HepG2 (cell line): ENCODE measurements around the gene LRRC73. TPM values are rescaled to one million over a fixed set of nuclear protein-coding genes. Genes with fewer than 3 reads are reported as not detected.
A peak's percentile ranks its signal among the peaks of the same experiment; 100 is the strongest.

ENCODE experiments used
- AGO2 ChIP-seq: fragments of 200-400 bp; formaldehyde crosslinking; optimal IDR thresholded peaks from 2 replicates; pipeline ENCODE3; 2017; ENCODE audit warnings: mild to moderate bottlenecking, low read depth, low read length, moderate library complexity
- FOXA1 ChIP-seq, 2 experiments: fragments of 450-650 bp in 1 of 2; sonication (generic) in 1 of 2; formaldehyde crosslinking in 1 of 2; IDR thresholded peaks; 2 replicates each; pipeline versions ENCODE4 v1.4.0 to v1.6.1; 2016 to 2020; ENCODE audit warnings: missing genetic modification reagents in 1 of 2
- GTF2F1 ChIP-seq: fragments of 150-350 bp; IDR thresholded peaks from 2 replicates; pipeline ENCODE4 v1.6.1; 2014; ENCODE audit warnings: low read length
- HCFC1 ChIP-seq: fragments of 150-350 bp; IDR thresholded peaks from 2 replicates; pipeline ENCODE4 v1.6.1; 2014; ENCODE audit warnings: low read depth, low read length
- HOXA9 ChIP-seq: sonication (generic); formaldehyde crosslinking; IDR thresholded peaks from 2 replicates; pipeline ENCODE4 v1.8.1; 2022; ENCODE audit warnings: missing genetic modification reagents, mild to moderate bottlenecking, moderate library complexity, borderline replicate concordance
- KLF9 ChIP-seq: IDR thresholded peaks from 2 replicates; pipeline ENCODE4 v1.6.1; 2016; ENCODE audit warnings: low read depth
- NAIF1 ChIP-seq: sonication (generic); formaldehyde crosslinking; IDR thresholded peaks from 2 replicates; pipeline ENCODE4 v1.5.0; 2020; ENCODE audit warnings: mild to moderate bottlenecking, missing genetic modification reagents, borderline replicate concordance
- NFYB ChIP-seq: sonication (generic); formaldehyde crosslinking; IDR thresholded peaks from 2 replicates; pipeline ENCODE4 v1.4.0; 2020; ENCODE audit warnings: missing genetic modification reagents
- PRPF4 ChIP-seq: fragments of 200-400 bp; formaldehyde crosslinking; IDR thresholded peaks from 2 replicates; pipeline ENCODE4 v1.6.1; 2016; ENCODE audit warnings: low read length, low read depth; ENCODE audit not compliant: poor library complexity, severe bottlenecking
- REL ChIP-seq: sonication (generic); formaldehyde crosslinking; conservative IDR thresholded peaks from 2 replicates; pipeline ENCODE4 v1.8.0; 2022; ENCODE audit warnings: mild to moderate bottlenecking, missing genetic modification reagents, moderate library complexity
- TMF1 ChIP-seq: sonication (generic); formaldehyde crosslinking; IDR thresholded peaks from 2 replicates; pipeline ENCODE4 v1.8.1; 2022; ENCODE audit warnings: low read depth, missing genetic modification reagents
- ZFP1 ChIP-seq: IDR thresholded peaks from 2 replicates; pipeline ENCODE4 v1.6.1; 2016
- ZNF225 ChIP-seq: sonication (generic); formaldehyde crosslinking; IDR thresholded peaks from 2 replicates; pipeline ENCODE4 v1.4.0; 2020; ENCODE audit warnings: mild to moderate bottlenecking, missing genetic modification reagents
- ZNF292 ChIP-seq: sonication (generic); formaldehyde crosslinking; IDR thresholded peaks from 2 replicates; pipeline ENCODE4 v1.8.1; 2022; ENCODE audit warnings: mild to moderate bottlenecking, low read depth, missing genetic modification reagents, borderline replicate concordance
- polyA plus RNA-seq, 8 experiments: library from polyadenylated mRNA; depleted of rRNA in 3 of 8; stranded (reverse) in 7 of 8; unstranded in 1 of 8; fragments of >200 nt; fragmentation: Illumina TruSeq in 4 of 8; extraction: Trizol in 4 of 8; gene quantifications; 2 replicates each; pipeline versions ENCODE4 v1.2.1 to v1.2.3, GENCODE V29; 2011 to 2016; ENCODE audit warnings: low read depth in 4 of 8, missing spikeins in 1 of 8, mixed read lengths in 1 of 8; ENCODE audit not compliant: insufficient read depth in 1 of 8
- total RNA-seq, 5 experiments: library from RNA; depleted of rRNA; stranded (reverse); fragments of >200 nt; fragmentation: Illumina TruSeq; extraction: Trizol; gene quantifications; 2 replicates each; pipeline ENCODE4 v1.2.3, GENCODE V29; 2016; ENCODE audit warnings: low read depth in 1 of 5
- TF ChIP-seq, protein P1 (sequence below): sonication (generic); formaldehyde crosslinking; IDR thresholded peaks from 2 replicates; pipeline ENCODE4 v1.5.0; 2020; ENCODE audit warnings: missing genetic modification reagents
- TF ChIP-seq, protein P2 (sequence below): IDR thresholded peaks from 2 replicates; pipeline ENCODE4 v1.6.1; 2016; ENCODE audit warnings: missing compliant biosample characterization, missing genetic modification reagents, borderline replicate concordance
- TF ChIP-seq, protein P3 (sequence below): sonication (generic); formaldehyde crosslinking; IDR thresholded peaks from 2 replicates; pipeline ENCODE4 v1.9.0; 2021; ENCODE audit warnings: missing genetic modification reagents, borderline replicate concordance
- TF ChIP-seq, protein P4 (sequence below): sonication (generic); formaldehyde crosslinking; IDR thresholded peaks from 2 replicates; pipeline ENCODE4 v1.4.0; 2020; ENCODE audit warnings: missing genetic modification reagents, borderline replicate concordance
- TF ChIP-seq, protein P5 (sequence below): IDR thresholded peaks from 2 replicates; pipeline ENCODE4 v1.4.0; 2020; ENCODE audit warnings: mild to moderate bottlenecking, missing genetic modification reagents

The LRRC73 gene
- total and polyA plus RNA-seq, 2 of the 13 experiments (the other 11 are each of a cell fraction or from before 2014, with no cell fraction given), result 0.11 to 0.12 TPM

DNA sequence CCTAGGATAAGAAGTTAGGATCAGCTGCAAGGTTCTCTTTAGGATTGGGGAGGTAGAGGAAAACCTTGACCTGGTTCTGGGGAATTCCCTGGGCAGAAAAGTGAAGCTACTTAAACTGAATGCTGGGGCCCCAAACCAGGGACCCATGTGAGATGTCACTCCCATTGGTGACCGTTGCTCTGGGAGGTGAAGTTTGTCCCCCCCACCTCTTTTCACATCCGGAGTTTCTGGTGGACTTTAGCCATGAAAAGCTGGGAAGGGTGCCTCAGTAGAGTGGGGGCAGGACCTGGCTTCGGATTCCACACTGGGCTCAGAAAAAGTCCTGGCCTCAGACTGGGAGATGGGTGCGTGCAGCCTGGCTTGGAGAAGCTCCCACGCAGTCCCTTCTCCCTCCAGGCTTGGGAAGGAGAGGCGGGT lies 19.6 kb downstream of the LRRC73 start (continued):
- TF ChIP-seq, protein P1, sequence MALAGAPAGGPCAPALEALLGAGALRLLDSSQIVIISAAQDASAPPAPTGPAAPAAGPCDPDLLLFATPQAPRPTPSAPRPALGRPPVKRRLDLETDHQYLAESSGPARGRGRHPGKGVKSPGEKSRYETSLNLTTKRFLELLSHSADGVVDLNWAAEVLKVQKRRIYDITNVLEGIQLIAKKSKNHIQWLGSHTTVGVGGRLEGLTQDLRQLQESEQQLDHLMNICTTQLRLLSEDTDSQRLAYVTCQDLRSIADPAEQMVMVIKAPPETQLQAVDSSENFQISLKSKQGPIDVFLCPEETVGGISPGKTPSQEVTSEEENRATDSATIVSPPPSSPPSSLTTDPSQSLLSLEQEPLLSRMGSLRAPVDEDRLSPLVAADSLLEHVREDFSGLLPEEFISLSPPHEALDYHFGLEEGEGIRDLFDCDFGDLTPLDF (CRISPR knock-in tag), result no peak
- TF ChIP-seq, protein P2, sequence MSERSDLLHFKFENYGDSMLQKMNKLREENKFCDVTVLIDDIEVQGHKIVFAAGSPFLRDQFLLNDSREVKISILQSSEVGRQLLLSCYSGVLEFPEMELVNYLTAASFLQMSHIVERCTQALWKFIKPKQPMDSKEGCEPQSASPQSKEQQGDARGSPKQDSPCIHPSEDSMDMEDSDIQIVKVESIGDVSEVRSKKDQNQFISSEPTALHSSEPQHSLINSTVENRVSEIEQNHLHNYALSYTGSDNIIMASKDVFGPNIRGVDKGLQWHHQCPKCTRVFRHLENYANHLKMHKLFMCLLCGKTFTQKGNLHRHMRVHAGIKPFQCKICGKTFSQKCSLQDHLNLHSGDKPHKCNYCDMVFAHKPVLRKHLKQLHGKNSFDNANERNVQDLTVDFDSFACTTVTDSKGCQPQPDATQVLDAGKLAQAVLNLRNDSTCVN (CRISPR knock-in tag), result no peak
- TF ChIP-seq ZFP1 (CRISPR knock-in tag) (no peak), PRPF4 (no peak), FOXA1 (IDR thresholded peaks at IDR 0.05) (no peak), FOXA1 (CRISPR knock-in tag; IDR thresholded peaks at IDR 0.05) (no peak), REL (CRISPR knock-in tag) (no peak), AGO2 (no peak), NFYB (no peak), GTF2F1 (no peak), ZNF292 (CRISPR knock-in tag) (no peak; the same call in 1 of the 2 replicates), KLF9 (no peak; the same call in 1 of the 2 replicates), TMF1 (CRISPR knock-in tag) (no peak), ZNF225 (no peak), NAIF1 (CRISPR knock-in tag) (no peak), HCFC1 (no peak), HOXA9 (CRISPR knock-in tag) (no peak)
- TF ChIP-seq, protein P3, sequence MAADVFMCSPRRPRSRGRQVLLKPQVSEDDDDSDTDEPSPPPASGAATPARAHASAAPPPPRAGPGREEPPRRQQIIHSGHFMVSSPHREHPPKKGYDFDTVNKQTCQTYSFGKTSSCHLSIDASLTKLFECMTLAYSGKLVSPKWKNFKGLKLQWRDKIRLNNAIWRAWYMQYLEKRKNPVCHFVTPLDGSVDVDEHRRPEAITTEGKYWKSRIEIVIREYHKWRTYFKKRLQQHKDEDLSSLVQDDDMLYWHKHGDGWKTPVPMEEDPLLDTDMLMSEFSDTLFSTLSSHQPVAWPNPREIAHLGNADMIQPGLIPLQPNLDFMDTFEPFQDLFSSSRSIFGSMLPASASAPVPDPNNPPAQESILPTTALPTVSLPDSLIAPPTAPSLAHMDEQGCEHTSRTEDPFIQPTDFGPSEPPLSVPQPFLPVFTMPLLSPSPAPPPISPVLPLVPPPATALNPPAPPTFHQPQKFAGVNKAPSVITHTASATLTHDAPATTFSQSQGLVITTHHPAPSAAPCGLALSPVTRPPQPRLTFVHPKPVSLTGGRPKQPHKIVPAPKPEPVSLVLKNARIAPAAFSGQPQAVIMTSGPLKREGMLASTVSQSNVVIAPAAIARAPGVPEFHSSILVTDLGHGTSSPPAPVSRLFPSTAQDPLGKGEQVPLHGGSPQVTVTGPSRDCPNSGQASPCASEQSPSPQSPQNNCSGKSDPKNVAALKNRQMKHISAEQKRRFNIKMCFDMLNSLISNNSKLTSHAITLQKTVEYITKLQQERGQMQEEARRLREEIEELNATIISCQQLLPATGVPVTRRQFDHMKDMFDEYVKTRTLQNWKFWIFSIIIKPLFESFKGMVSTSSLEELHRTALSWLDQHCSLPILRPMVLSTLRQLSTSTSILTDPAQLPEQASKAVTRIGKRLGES, result no peak
- TF ChIP-seq, protein P4, sequence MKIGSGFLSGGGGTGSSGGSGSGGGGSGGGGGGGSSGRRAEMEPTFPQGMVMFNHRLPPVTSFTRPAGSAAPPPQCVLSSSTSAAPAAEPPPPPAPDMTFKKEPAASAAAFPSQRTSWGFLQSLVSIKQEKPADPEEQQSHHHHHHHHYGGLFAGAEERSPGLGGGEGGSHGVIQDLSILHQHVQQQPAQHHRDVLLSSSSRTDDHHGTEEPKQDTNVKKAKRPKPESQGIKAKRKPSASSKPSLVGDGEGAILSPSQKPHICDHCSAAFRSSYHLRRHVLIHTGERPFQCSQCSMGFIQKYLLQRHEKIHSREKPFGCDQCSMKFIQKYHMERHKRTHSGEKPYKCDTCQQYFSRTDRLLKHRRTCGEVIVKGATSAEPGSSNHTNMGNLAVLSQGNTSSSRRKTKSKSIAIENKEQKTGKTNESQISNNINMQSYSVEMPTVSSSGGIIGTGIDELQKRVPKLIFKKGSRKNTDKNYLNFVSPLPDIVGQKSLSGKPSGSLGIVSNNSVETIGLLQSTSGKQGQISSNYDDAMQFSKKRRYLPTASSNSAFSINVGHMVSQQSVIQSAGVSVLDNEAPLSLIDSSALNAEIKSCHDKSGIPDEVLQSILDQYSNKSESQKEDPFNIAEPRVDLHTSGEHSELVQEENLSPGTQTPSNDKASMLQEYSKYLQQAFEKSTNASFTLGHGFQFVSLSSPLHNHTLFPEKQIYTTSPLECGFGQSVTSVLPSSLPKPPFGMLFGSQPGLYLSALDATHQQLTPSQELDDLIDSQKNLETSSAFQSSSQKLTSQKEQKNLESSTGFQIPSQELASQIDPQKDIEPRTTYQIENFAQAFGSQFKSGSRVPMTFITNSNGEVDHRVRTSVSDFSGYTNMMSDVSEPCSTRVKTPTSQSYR (CRISPR knock-in tag), result peak; percentile 81; the same call in 1 of the 2 replicates
- TF ChIP-seq, protein P5, sequence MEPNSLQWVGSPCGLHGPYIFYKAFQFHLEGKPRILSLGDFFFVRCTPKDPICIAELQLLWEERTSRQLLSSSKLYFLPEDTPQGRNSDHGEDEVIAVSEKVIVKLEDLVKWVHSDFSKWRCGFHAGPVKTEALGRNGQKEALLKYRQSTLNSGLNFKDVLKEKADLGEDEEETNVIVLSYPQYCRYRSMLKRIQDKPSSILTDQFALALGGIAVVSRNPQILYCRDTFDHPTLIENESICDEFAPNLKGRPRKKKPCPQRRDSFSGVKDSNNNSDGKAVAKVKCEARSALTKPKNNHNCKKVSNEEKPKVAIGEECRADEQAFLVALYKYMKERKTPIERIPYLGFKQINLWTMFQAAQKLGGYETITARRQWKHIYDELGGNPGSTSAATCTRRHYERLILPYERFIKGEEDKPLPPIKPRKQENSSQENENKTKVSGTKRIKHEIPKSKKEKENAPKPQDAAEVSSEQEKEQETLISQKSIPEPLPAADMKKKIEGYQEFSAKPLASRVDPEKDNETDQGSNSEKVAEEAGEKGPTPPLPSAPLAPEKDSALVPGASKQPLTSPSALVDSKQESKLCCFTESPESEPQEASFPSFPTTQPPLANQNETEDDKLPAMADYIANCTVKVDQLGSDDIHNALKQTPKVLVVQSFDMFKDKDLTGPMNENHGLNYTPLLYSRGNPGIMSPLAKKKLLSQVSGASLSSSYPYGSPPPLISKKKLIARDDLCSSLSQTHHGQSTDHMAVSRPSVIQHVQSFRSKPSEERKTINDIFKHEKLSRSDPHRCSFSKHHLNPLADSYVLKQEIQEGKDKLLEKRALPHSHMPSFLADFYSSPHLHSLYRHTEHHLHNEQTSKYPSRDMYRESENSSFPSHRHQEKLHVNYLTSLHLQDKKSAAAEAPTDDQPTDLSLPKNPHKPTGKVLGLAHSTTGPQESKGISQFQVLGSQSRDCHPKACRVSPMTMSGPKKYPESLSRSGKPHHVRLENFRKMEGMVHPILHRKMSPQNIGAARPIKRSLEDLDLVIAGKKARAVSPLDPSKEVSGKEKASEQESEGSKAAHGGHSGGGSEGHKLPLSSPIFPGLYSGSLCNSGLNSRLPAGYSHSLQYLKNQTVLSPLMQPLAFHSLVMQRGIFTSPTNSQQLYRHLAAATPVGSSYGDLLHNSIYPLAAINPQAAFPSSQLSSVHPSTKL (CRISPR knock-in tag), result peak; percentile 89
